ENCODE results near the gene SMIM9. TPM values are rescaled to one million over a fixed set of nuclear protein-coding genes. Genes with fewer than 3 reads are reported as not detected.

The SMIM9 gene
- total RNA-seq, 1 experiment from 2014 or later, result not detected

DNA sequence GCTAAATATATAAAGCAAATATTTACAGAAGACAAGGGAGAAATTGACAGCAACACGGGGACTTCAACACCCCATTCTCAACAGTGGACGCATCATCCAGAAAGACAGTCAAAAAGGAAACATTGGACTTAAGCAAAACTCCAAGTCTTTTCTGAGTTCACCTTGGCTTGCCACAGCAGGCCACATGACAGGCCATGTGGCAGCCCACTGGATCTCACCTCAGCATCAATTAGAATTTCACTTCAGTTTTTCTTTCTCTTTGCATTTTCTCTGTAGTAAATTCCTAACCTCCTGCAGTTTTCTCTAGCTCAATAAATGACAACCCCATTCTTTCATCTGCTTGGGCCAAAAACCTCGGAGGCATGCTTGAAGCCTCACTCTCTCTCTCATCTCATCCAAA is 12.4 kb downstream of the SMIM9 start (continued):
- no peak for TF ChIP-seq EZH2phosphoT487 (IDR thresholded peaks at IDR 0.05; ENCODE audit: borderline replicate concordance)
- no peak for TF ChIP-seq EGR1 (IDR thresholded peaks at IDR 0.05; ENCODE audit: low read depth)
- TF ChIP-seq, protein P1, sequence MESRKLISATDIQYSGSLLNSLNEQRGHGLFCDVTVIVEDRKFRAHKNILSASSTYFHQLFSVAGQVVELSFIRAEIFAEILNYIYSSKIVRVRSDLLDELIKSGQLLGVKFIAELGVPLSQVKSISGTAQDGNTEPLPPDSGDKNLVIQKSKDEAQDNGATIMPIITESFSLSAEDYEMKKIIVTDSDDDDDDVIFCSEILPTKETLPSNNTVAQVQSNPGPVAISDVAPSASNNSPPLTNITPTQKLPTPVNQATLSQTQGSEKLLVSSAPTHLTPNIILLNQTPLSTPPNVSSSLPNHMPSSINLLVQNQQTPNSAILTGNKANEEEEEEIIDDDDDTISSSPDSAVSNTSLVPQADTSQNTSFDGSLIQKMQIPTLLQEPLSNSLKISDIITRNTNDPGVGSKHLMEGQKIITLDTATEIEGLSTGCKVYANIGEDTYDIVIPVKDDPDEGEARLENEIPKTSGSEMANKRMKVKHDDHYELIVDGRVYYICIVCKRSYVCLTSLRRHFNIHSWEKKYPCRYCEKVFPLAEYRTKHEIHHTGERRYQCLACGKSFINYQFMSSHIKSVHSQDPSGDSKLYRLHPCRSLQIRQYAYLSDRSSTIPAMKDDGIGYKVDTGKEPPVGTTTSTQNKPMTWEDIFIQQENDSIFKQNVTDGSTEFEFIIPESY (IDR thresholded peaks at IDR 0.05; ENCODE audit: extremely low read depth, insufficient replicate concordance, low read length), result no peak
- TF ChIP-seq ZFX (IDR thresholded peaks at IDR 0.05), result no peak

DNA sequence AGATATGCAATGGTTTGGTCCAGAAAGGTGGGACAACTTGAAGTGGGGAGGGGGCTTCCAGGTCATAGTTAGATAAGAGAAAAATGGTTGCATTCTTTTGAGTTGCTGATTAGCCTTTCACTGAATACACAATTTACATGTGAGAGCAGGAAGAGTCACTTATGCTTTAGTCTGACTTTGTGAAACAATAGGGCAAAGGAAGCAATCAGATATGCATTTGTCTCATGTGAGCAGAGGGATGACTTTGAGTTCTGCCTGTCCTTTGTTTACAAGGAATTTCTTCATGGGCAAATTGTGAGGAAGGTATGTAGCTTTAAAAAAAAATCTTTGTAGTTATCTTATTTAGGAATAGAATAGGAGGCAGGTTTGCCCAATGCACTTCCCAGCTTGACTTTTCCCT is 12.9 kb downstream of the SMIM9 start:
- CTCF ChIA-PET, result no interaction called here
- ATAC-seq (no peak), DNase-seq (ENCODE audit: low read depth, low spot score) (no peak)
- no TSS peak for BruUV-seq (replicated peaks)
- Histone ChIP-seq H3K36me3 (ENCODE audit: control insufficient read depth in 1 of 2, insufficient read depth in 2 of 2, low read length in 2 of 2) (no peaks in the 10 kb centered on the region), H3K9me3 (ENCODE audit: control insufficient read depth in 1 of 2, insufficient read depth in 1 of 2, low read depth in 1 of 2, low read length in 2 of 2) (no peaks in the 10 kb centered on the region), H3K27ac (ENCODE audit: low read depth, low read length) (no peak overlapping the region), H4K20me1 (ENCODE audit: insufficient read depth) (no peaks in the 10 kb centered on the region), H3K27me3 (ENCODE audit: insufficient read depth, low read length) (no peaks in the 10 kb centered on the region), H3K9me2 (ENCODE audit: insufficient read depth) (no peaks in the 10 kb centered on the region), H3K9ac (ENCODE audit: low read length) (no peak overlapping the region), H3K4me3 (replicated peaks in 1 of 2; ENCODE audit: low read depth in 1 of 2, low read length in 2 of 2) (no peak overlapping the region), H3K4me2 (ENCODE audit: low read length) (no peak overlapping the region), H2AFZ (ENCODE audit: low read depth, low read length, poor library complexity, severe bottlenecking) (no peak overlapping the region), H3K4me1 (ENCODE audit: control insufficient read depth in 1 of 2, insufficient read depth in 2 of 2, low read length in 2 of 2) (no peaks in the 10 kb centered on the region), H3K79me2 (ENCODE audit: insufficient read depth, low read length) (no peaks in the 10 kb centered on the region)
- intact Hi-C loops (cut with micrococcal nuclease), result no loop called here
- POLR2A ChIA-PET, result no interaction called here
- RAD21 ChIA-PET (ENCODE audit: low non-redundant PET in 1 of 2, low total read pairs in 2 of 2, uncharacterized antibody in 2 of 2, unreplicated experiment in 2 of 2), result no interaction called here
- TF ChIP-seq ELF1 (IDR thresholded peaks at IDR 0.05; ENCODE audit: borderline replicate concordance, low read depth) (no peak), EZH2 (IDR thresholded peaks at IDR 0.05) (no peak), YY1 (IDR thresholded peaks at IDR 0.05; ENCODE audit: extremely low read depth, insufficient replicate concordance, low read depth, low read length) (no peak), SIN3A (IDR thresholded peaks at IDR 0.05; ENCODE audit: low read depth) (no peak), RAD21 (IDR thresholded peaks at IDR 0.05; ENCODE audit: low read depth) (no peak), EGR1 (IDR thresholded peaks at IDR 0.05; ENCODE audit: low read depth) (no peak), SP1 (IDR thresholded peaks at IDR 0.05; ENCODE audit: low read depth) (no peak), ZNF274 (IDR thresholded peaks at IDR 0.05; ENCODE audit: low read depth, low read length) (no peak)
- TF ChIP-seq, protein P1 (IDR thresholded peaks at IDR 0.05; ENCODE audit: extremely low read depth, insufficient replicate concordance, low read length), result no peak
- TF ChIP-seq, protein P2, sequence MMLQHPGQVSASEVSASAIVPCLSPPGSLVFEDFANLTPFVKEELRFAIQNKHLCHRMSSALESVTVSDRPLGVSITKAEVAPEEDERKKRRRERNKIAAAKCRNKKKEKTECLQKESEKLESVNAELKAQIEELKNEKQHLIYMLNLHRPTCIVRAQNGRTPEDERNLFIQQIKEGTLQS (IDR thresholded peaks at IDR 0.05), result no peak
- TF ChIP-seq, protein P3, sequence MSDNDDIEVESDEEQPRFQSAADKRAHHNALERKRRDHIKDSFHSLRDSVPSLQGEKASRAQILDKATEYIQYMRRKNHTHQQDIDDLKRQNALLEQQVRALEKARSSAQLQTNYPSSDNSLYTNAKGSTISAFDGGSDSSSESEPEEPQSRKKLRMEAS (IDR thresholded peaks at IDR 0.05), result no peak
